ENCODE measurements around the gene CCDC18. TPM values are rescaled to one million over a fixed set of nuclear protein-coding genes. Genes with fewer than 3 reads are reported as not detected.

The CCDC18 gene
- total RNA-seq, 1 experiment from 2014 or later: 23.0 TPM

DNA sequence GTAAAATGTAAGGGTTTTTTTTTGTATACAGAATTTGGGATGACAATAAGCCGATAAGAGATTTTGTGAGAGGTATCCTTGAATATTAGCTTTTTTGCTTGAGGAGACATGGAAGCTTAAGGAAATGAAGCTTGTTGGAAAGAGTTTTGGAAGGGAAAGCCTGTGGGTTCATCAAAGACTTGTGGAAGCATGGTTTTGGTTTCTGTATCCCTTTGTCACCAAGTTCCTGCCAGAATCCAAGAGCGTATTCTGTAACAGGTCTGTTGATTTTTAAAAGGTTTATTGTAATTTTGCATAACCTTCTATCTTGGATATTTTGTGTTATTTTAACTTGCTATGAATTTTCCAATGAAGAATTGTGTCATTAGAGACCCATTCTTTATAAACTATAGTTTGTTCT lies 38.4 kb upstream of the CCDC18 start (continued):
- TF ChIP-seq, protein P1, sequence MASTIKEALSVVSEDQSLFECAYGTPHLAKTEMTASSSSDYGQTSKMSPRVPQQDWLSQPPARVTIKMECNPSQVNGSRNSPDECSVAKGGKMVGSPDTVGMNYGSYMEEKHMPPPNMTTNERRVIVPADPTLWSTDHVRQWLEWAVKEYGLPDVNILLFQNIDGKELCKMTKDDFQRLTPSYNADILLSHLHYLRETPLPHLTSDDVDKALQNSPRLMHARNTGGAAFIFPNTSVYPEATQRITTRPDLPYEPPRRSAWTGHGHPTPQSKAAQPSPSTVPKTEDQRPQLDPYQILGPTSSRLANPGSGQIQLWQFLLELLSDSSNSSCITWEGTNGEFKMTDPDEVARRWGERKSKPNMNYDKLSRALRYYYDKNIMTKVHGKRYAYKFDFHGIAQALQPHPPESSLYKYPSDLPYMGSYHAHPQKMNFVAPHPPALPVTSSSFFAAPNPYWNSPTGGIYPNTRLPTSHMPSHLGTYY (CRISPR knock-in tag; IDR thresholded peaks at IDR 0.05): no peak
- TF ChIP-seq, protein P2, sequence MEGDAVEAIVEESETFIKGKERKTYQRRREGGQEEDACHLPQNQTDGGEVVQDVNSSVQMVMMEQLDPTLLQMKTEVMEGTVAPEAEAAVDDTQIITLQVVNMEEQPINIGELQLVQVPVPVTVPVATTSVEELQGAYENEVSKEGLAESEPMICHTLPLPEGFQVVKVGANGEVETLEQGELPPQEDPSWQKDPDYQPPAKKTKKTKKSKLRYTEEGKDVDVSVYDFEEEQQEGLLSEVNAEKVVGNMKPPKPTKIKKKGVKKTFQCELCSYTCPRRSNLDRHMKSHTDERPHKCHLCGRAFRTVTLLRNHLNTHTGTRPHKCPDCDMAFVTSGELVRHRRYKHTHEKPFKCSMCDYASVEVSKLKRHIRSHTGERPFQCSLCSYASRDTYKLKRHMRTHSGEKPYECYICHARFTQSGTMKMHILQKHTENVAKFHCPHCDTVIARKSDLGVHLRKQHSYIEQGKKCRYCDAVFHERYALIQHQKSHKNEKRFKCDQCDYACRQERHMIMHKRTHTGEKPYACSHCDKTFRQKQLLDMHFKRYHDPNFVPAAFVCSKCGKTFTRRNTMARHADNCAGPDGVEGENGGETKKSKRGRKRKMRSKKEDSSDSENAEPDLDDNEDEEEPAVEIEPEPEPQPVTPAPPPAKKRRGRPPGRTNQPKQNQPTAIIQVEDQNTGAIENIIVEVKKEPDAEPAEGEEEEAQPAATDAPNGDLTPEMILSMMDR (IDR thresholded peaks at IDR 0.05): no peak
- TF ChIP-seq ZNF317 (CRISPR knock-in tag; IDR thresholded peaks at IDR 0.05; ENCODE audit: borderline replicate concordance, low read depth) (no peak), GABPB1 (CRISPR knock-in tag; IDR thresholded peaks at IDR 0.05) (no peak), ZNF232 (CRISPR knock-in tag; IDR thresholded peaks at IDR 0.05) (no peak)
- TF ChIP-seq, protein P3, sequence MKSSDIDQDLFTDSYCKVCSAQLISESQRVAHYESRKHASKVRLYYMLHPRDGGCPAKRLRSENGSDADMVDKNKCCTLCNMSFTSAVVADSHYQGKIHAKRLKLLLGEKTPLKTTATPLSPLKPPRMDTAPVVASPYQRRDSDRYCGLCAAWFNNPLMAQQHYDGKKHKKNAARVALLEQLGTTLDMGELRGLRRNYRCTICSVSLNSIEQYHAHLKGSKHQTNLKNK (CRISPR knock-in tag; IDR thresholded peaks at IDR 0.05): no peak
- TF ChIP-seq, protein P4, sequence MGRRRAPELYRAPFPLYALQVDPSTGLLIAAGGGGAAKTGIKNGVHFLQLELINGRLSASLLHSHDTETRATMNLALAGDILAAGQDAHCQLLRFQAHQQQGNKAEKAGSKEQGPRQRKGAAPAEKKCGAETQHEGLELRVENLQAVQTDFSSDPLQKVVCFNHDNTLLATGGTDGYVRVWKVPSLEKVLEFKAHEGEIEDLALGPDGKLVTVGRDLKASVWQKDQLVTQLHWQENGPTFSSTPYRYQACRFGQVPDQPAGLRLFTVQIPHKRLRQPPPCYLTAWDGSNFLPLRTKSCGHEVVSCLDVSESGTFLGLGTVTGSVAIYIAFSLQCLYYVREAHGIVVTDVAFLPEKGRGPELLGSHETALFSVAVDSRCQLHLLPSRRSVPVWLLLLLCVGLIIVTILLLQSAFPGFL (CRISPR knock-in tag; IDR thresholded peaks at IDR 0.05; ENCODE audit: borderline replicate concordance): no peak
- TF ChIP-seq, protein P5, sequence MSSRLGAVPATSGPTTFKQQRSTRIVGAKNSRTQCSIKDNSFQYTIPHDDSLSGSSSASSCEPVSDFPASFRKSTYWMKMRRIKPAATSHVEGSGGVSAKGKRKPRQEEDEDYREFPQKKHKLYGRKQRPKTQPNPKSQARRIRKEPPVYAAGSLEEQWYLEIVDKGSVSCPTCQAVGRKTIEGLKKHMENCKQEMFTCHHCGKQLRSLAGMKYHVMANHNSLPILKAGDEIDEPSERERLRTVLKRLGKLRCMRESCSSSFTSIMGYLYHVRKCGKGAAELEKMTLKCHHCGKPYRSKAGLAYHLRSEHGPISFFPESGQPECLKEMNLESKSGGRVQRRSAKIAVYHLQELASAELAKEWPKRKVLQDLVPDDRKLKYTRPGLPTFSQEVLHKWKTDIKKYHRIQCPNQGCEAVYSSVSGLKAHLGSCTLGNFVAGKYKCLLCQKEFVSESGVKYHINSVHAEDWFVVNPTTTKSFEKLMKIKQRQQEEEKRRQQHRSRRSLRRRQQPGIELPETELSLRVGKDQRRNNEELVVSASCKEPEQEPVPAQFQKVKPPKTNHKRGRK (CRISPR knock-in tag; IDR thresholded peaks at IDR 0.05; ENCODE audit: borderline replicate concordance): no peak
- TF ChIP-seq, protein P6, sequence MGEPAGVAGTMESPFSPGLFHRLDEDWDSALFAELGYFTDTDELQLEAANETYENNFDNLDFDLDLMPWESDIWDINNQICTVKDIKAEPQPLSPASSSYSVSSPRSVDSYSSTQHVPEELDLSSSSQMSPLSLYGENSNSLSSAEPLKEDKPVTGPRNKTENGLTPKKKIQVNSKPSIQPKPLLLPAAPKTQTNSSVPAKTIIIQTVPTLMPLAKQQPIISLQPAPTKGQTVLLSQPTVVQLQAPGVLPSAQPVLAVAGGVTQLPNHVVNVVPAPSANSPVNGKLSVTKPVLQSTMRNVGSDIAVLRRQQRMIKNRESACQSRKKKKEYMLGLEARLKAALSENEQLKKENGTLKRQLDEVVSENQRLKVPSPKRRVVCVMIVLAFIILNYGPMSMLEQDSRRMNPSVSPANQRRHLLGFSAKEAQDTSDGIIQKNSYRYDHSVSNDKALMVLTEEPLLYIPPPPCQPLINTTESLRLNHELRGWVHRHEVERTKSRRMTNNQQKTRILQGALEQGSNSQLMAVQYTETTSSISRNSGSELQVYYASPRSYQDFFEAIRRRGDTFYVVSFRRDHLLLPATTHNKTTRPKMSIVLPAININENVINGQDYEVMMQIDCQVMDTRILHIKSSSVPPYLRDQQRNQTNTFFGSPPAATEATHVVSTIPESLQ (CRISPR knock-in tag; IDR thresholded peaks at IDR 0.05): no peak

DNA sequence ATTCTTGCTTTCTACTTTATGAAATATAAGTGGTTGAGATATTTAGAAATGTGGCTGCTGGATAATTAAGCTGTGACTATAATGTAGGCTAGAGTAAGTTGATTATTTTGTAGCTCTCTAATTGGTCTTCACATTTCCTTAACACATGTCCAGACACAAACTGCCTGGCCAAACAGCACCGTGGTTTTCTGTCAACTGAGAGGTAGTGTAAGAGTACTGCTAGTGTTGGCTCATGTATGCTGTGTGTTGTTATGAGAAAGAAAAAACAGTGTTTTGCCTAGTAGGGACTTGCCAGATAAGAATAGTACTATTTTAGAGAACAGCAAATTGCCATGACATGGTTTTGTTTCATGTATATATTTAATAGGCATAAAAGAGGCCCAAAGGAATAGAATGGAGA lies 37.4 kb upstream of the CCDC18 start:
- Mint-ChIP-seq H3K27me3 (ENCODE audit: low read depth) (no peaks in the 10 kb centered on the region), H3K27ac (no peak overlapping the region; the same call in 1 of the 2 replicates), H3K4me3 (no peak overlapping the region), H3K36me3 (peaks cover 30% of the 10 kb centered on the region), H3K4me1 (no peaks in the 10 kb centered on the region), H3K9me3 (no peaks in the 10 kb centered on the region)
- ChIA-PET CTCF (no interaction called here), POLR2A (no interaction called here)
- no peak for ATAC-seq
- no peak for DNase-seq (ENCODE audit: low spot score)
- TF ChIP-seq, protein P7, sequence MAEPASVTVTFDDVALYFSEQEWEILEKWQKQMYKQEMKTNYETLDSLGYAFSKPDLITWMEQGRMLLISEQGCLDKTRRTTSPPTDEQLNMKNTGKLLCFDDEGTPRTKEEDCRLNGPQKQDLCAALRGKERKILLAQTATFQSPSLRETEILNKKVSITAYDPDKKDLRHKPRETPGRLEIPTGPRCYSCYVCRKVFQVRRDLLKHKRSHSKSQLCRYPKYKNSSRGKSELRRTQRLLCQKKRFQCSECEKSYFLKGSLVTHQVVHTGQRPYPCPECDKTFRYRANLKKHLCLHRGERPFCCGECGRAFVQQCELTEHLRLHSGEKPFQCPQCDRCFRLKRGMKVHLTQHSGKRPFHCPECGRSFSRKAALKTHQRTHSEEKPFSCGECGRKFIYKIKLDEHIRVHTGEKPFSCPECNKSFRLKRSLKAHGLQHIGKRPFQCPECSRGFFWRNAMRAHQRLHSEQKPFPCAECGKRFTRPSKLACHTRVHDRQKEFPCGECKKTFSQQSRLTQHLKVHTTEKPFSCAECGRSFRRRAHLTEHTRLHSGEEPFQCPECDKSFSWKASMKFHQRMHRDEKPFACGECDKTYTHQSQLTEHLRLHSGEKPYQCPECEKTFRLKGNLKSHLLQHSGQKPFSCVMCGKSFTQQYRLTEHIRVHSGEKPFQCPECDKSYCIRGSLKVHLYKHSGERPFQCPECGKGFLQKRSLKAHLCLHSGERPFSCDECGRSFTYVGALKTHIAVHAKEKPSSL (CRISPR knock-in tag; conservative IDR thresholded peaks at IDR 0.05): no peak
- TF ChIP-seq, protein P8, sequence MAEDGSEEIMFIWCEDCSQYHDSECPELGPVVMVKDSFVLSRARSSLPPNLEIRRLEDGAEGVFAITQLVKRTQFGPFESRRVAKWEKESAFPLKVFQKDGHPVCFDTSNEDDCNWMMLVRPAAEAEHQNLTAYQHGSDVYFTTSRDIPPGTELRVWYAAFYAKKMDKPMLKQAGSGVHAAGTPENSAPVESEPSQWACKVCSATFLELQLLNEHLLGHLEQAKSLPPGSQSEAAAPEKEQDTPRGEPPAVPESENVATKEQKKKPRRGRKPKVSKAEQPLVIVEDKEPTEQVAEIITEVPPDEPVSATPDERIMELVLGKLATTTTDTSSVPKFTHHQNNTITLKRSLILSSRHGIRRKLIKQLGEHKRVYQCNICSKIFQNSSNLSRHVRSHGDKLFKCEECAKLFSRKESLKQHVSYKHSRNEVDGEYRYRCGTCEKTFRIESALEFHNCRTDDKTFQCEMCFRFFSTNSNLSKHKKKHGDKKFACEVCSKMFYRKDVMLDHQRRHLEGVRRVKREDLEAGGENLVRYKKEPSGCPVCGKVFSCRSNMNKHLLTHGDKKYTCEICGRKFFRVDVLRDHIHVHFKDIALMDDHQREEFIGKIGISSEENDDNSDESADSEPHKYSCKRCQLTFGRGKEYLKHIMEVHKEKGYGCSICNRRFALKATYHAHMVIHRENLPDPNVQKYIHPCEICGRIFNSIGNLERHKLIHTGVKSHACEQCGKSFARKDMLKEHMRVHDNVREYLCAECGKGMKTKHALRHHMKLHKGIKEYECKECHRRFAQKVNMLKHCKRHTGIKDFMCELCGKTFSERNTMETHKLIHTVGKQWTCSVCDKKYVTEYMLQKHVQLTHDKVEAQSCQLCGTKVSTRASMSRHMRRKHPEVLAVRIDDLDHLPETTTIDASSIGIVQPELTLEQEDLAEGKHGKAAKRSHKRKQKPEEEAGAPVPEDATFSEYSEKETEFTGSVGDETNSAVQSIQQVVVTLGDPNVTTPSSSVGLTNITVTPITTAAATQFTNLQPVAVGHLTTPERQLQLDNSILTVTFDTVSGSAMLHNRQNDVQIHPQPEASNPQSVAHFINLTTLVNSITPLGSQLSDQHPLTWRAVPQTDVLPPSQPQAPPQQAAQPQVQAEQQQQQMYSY (CRISPR knock-in tag; IDR thresholded peaks at IDR 0.05): no peak
- no peak for TF ChIP-seq CREM (CRISPR knock-in tag; IDR thresholded peaks at IDR 0.05)
- TF ChIP-seq, protein P9, sequence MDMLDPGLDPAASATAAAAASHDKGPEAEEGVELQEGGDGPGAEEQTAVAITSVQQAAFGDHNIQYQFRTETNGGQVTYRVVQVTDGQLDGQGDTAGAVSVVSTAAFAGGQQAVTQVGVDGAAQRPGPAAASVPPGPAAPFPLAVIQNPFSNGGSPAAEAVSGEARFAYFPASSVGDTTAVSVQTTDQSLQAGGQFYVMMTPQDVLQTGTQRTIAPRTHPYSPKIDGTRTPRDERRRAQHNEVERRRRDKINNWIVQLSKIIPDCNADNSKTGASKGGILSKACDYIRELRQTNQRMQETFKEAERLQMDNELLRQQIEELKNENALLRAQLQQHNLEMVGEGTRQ (CRISPR knock-in tag; IDR thresholded peaks at IDR 0.05): no peak
- TF ChIP-seq EMX1 (CRISPR knock-in tag; IDR thresholded peaks at IDR 0.05): no peak
- no peak for TF ChIP-seq ZNF232 (CRISPR knock-in tag; IDR thresholded peaks at IDR 0.05)
- TF ChIP-seq, protein P5 (CRISPR knock-in tag; IDR thresholded peaks at IDR 0.05; ENCODE audit: borderline replicate concordance): no peak

Measured in WTC11 (cell line).